GM06990 (cell line): Measurements from ENCODE around the gene NELFCD.
"Not testable (repeated sequence)": the region's sequence is repeated elsewhere in the genome, so short reads cannot be mapped to it uniquely, and the experiment has no call there.

Experiments used
- DNase-seq: peaks from one replicate; pipeline ENCODE4 v3.0.0-alpha.2; 2011; ENCODE audit not compliant: insufficient read length; ENCODE audit errors: extremely low read depth
- H3K27me3 ChIP-seq: replicated peaks from 2 replicates; pipeline ENCODE4 v1.6.0; 2011; ENCODE audit warnings: low read length; ENCODE audit not compliant: control insufficient read depth, insufficient read depth
- H3K36me3 ChIP-seq: 2 replicates; pipeline ENCODE4 v1.5.1; 2011; ENCODE audit warnings: low read length; ENCODE audit not compliant: control insufficient read depth, insufficient read depth
- H3K4me3 ChIP-seq: replicated peaks from 2 replicates; pipeline ENCODE4 v1.5.1; 2011; ENCODE audit warnings: low read depth, mild to moderate bottlenecking, control low read depth, low read length
- CTCF ChIP-seq: IDR thresholded peaks from 2 replicates; pipeline ENCODE4 v1.5.1; 2011; ENCODE audit warnings: low read length, control low read depth, mild to moderate bottlenecking, inconsistent platforms; ENCODE audit not compliant: insufficient read depth, poor library complexity, severe bottlenecking

Gene NELFCD

GRCh38 chr20:59006864-59007664, 26.0 kb downstream of the NELFCD start, which contains the start of gene CTSZ:
Gene CTSZ (minus strand): TSS chr20:59007254. CDS start chr20:59007128, 126 bp downstream.
- peak; percentile 78 for DNase-seq
- peaks cover 16% of the 10 kb centered on the region for H3K36me3 ChIP-seq
- peak within 1 kb of the TSS; percentile 76 for H3K4me3 ChIP-seq
- no peak for TF ChIP-seq CTCF
- no peaks in the 10 kb centered on the region for H3K27me3 ChIP-seq

- Histone ChIP-seq H3K27me3 (no peaks in the 10 kb centered on the region), H3K4me3 (peak overlapping the region; percentile 76)
- peak; percentile 88 for DNase-seq
Observed at GRCh38 chr20:59007665-59008511, 26.8 kb downstream of the NELFCD start.

GRCh38 chr20:59008715-59009336, 27.8 kb downstream of the NELFCD start:
- DNase-seq, result no peak
- no peak for TF ChIP-seq CTCF
- Histone ChIP-seq H3K36me3 (peaks cover 2% of the 10 kb centered on the region; the same call in 1 of the 2 replicates), H3K4me3 (no peak overlapping the region), H3K27me3 (no peaks in the 10 kb centered on the region)

More at GRCh38 chr20:59007665-59008511, 26.8 kb downstream of the NELFCD start:
- H3K36me3 ChIP-seq, result peaks cover 9% of the 10 kb centered on the region
- no peak for TF ChIP-seq CTCF

GRCh38 chr20:59010321-59010994, 29.4 kb downstream of the NELFCD start:
- Histone ChIP-seq H3K36me3 (peaks cover 2% of the 10 kb centered on the region; the same call in 1 of the 2 replicates), H3K27me3 (no peaks in the 10 kb centered on the region), H3K4me3 (no peak overlapping the region)
- TF ChIP-seq CTCF, result no peak
- no peak for DNase-seq

- no peak for DNase-seq
- no peaks in the 10 kb centered on the region for H3K27me3 ChIP-seq
- no peak for TF ChIP-seq CTCF
- no peak overlapping the region for H3K4me3 ChIP-seq
- H3K36me3 ChIP-seq, result no peaks in the 10 kb centered on the region
Observed at GRCh38 chr20:59010995-59011873, 30.2 kb downstream of the NELFCD start.

GRCh38 chr20:59011874-59012157, 30.8 kb downstream of the NELFCD start:
- H3K36me3 ChIP-seq, H3K27me3 ChIP-seq, DNase-seq, H3K4me3 ChIP-seq: not testable (repeated sequence)
